Measurements from ENCODE around the gene FLT1. TPM values are rescaled to one million over a fixed set of nuclear protein-coding genes. Genes with fewer than 3 reads are reported as not detected.

Gene FLT1
- total RNA-seq, 4 donors from 2014 or later, result 11.1 to 37.9 (median 21.7) TPM

- peaks cover 0 to 58% of the 10 kb centered on the region in 2 donors for H3K36me3 ChIP-seq
- no peaks in the 10 kb centered on the region for H3K9me3 ChIP-seq
- H3K4me3 ChIP-seq, result no peak overlapping the region
- H3K27me3 ChIP-seq, result no peaks in the 10 kb centered on the region
- H3K27ac ChIP-seq, result no peak overlapping the region
- TF ChIP-seq POLR2AphosphoS5 (IDR thresholded peaks at IDR 0.05), result no peak
- TF ChIP-seq CTCF (IDR thresholded peaks at IDR 0.05), result no peak
- no peak for TF ChIP-seq POLR2A (IDR thresholded peaks at IDR 0.05)
- H3K4me1 ChIP-seq, result no peaks in the 10 kb centered on the region
- WGBS, 2 donors (ENCODE audit: low coverage in 1 of 2), result 92 to 98% methylated on average over 4 of the region's 4 CpGs
- ATAC-seq, result no peak
Observed at GRCh38 chr13:28257305-28257704, 237.6 kb downstream of the FLT1 start.

GRCh38 chr13:28252547-28252946, 242.4 kb downstream of the FLT1 start:
- H3K4me3 ChIP-seq, result no peak overlapping the region
- no peaks in the 10 kb centered on the region for H3K4me1 ChIP-seq
- H3K9me3 ChIP-seq, result no peaks in the 10 kb centered on the region
- 64 to 95% methylated on average over 1 of the region's 1 CpG for WGBS, 2 donors (ENCODE audit: low coverage in 1 of 2)
- no peak overlapping the region for H3K27ac ChIP-seq
- peaks cover 0 to 18% of the 10 kb centered on the region in 2 donors for H3K36me3 ChIP-seq
- TF ChIP-seq POLR2A (IDR thresholded peaks at IDR 0.05) (no peak), EP300 (IDR thresholded peaks at IDR 0.05) (no peak), CTCF (IDR thresholded peaks at IDR 0.05) (no peak), POLR2AphosphoS5 (IDR thresholded peaks at IDR 0.05) (no peak)
- H3K27me3 ChIP-seq, result no peaks in the 10 kb centered on the region
- ATAC-seq, result no peak

GRCh38 chr13:28251466-28251865, 243.5 kb downstream of the FLT1 start:
- no peak overlapping the region for H3K4me3 ChIP-seq
- H3K36me3 ChIP-seq, result peaks cover 0 to 9% of the 10 kb centered on the region in 2 donors
- H3K27ac ChIP-seq, result no peak overlapping the region
- H3K4me1 ChIP-seq, result no peaks in the 10 kb centered on the region
- 90 to 94% methylated on average over 5 of the region's 6 CpGs for WGBS, 2 donors (ENCODE audit: low coverage in 1 of 2)
- TF ChIP-seq EP300 (IDR thresholded peaks at IDR 0.05) (no peak), POLR2A (IDR thresholded peaks at IDR 0.05) (no peak), CTCF (IDR thresholded peaks at IDR 0.05) (no peak), POLR2AphosphoS5 (IDR thresholded peaks at IDR 0.05) (no peak)
- ATAC-seq, result no peak
- no peaks in the 10 kb centered on the region for H3K9me3 ChIP-seq
- H3K27me3 ChIP-seq, result no peaks in the 10 kb centered on the region

- H3K9me3 ChIP-seq, result no peaks in the 10 kb centered on the region
- ATAC-seq, result no peak
- no peak overlapping the region for H3K4me3 ChIP-seq
- H3K27me3 ChIP-seq, result no peaks in the 10 kb centered on the region
- TF ChIP-seq POLR2A (IDR thresholded peaks at IDR 0.05), result no peak
- no peak for TF ChIP-seq POLR2AphosphoS5 (IDR thresholded peaks at IDR 0.05)
- no peak for TF ChIP-seq EP300 (IDR thresholded peaks at IDR 0.05)
- TF ChIP-seq CTCF (IDR thresholded peaks at IDR 0.05), result no peak
- WGBS, 2 donors (ENCODE audit: low coverage in 1 of 2), result 77 to 89% methylated on average over 5 to 10 of the region's 10 CpGs
- no peaks in the 10 kb centered on the region for H3K4me1 ChIP-seq
- peaks cover 0 to 4% of the 10 kb centered on the region in 2 donors for H3K36me3 ChIP-seq
- H3K27ac ChIP-seq, result no peak overlapping the region
Observed at GRCh38 chr13:28250542-28250941, 244.4 kb downstream of the FLT1 start.

Other genes starting within 250 kb of the FLT1 start
- gene POMP, start 164.0 kb upstream of the FLT1 start, total RNA-seq, result 10 to 100 TPM; 47.6 to 71.6 (median 60.1) TPM
- gene SLC46A3, start 223.8 kb upstream of the FLT1 start, total RNA-seq, result 10 to 100 TPM in 3 of 4 donors, 1 to 10 TPM in 1; 8.3 to 20.7 (median 12.0) TPM